ENCODE data around the gene LEFTY1.

GRCh38 chr1:225937048-225937968 is 48.4 kb upstream of the LEFTY1 start:
- TF ChIP-seq GATA2 (IDR thresholded peaks at IDR 0.05; ENCODE audit: low read depth, low read length) (no peak), GATA3 (IDR thresholded peaks at IDR 0.05; ENCODE audit: low read depth, low read length) (no peak)

Data from SH-SY5Y (cell line).